HUES6 (cell line): Measurements from ENCODE around the gene USP13.
"Not testable (repeated sequence)": the region's sequence is repeated elsewhere in the genome, so short reads cannot be mapped to it uniquely, and the experiment has no call there.

ENCODE experiments used
- H3K27ac ChIP-seq: 2 replicates; pipeline ENCODE4 v1.7.0; 2013; ENCODE audit warnings: low read depth, mild to moderate bottlenecking, low read length, inconsistent platforms
- H3K27me3 ChIP-seq: 2 replicates; pipeline ENCODE4 v1.6.1; 2013; ENCODE audit warnings: low read length; ENCODE audit not compliant: control insufficient read depth, insufficient read depth
- H3K36me3 ChIP-seq: 2 replicates; pipeline ENCODE4 v1.6.1; 2013; ENCODE audit warnings: low read length; ENCODE audit not compliant: control insufficient read depth, insufficient read depth
- H3K4me1 ChIP-seq: 2 replicates; pipeline ENCODE4 v1.6.1; 2013; ENCODE audit warnings: low read length; ENCODE audit not compliant: control insufficient read depth, insufficient read depth
- H3K4me3 ChIP-seq: 2 replicates; pipeline ENCODE4 v1.5.1; 2013; ENCODE audit warnings: low read depth, low read length
- H3K9ac ChIP-seq: one replicate; pipeline ENCODE4 v1.6.1; 2013; ENCODE audit warnings: mild to moderate bottlenecking, low read length
- H3K9me3 ChIP-seq: 2 replicates; pipeline ENCODE4 v1.6.1; 2013; ENCODE audit warnings: low read depth, low read length; ENCODE audit not compliant: control insufficient read depth, insufficient read depth

The USP13 gene

GRCh38 chr3:179769411-179770247 is 116.8 kb downstream of the USP13 start:
- no peak overlapping the region for H3K4me3 ChIP-seq
- no peak overlapping the region for H3K27ac ChIP-seq
- no peak overlapping the region for H3K9ac ChIP-seq
- peaks cover 17% of the 10 kb centered on the region for H3K4me1 ChIP-seq
- H3K9me3 ChIP-seq, result peaks cover 3% of the 10 kb centered on the region
- H3K36me3 ChIP-seq, result peaks cover 34% of the 10 kb centered on the region
- H3K27me3 ChIP-seq, result no peaks in the 10 kb centered on the region

- Histone ChIP-seq H3K27me3 (no peaks in the 10 kb centered on the region), H3K27ac (no peak overlapping the region), H3K36me3 (peaks cover 24% of the 10 kb centered on the region), H3K9ac (no peak overlapping the region), H3K9me3 (peaks cover 20% of the 10 kb centered on the region), H3K4me1 (peaks cover 17% of the 10 kb centered on the region), H3K4me3 (no peak overlapping the region)
Observed at GRCh38 chr3:179771797-179772196, 119.0 kb downstream of the USP13 start.

DNA sequence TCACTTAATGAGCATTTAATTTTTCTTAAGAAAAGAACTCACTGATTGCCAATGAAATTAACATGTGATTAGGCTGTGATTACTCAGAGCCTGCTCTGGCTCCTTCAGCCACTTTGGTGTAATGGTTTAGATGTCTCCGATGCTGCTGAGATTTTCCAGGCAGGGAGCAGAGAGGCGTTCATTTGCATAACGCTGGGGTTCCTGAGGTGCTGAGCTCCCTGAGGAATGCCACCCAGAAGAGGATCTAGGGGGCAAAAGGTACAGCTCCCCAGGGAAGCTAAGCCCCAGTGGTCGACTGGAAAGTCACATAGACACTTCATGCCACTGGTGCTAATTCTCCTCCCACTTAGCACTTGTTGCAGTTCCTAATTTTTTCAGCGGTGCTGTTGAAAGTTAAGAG is 119.5 kb downstream of the USP13 start:
- Histone ChIP-seq H3K4me1 (peaks cover 17% of the 10 kb centered on the region), H3K9ac (no peak overlapping the region), H3K4me3 (no peak overlapping the region), H3K27me3 (no peaks in the 10 kb centered on the region), H3K36me3 (peaks cover 20% of the 10 kb centered on the region), H3K27ac (no peak overlapping the region), H3K9me3 (peaks cover 20% of the 10 kb centered on the region)

GRCh38 chr3:179775416-179776122 is 122.7 kb downstream of the USP13 start:
- no peak overlapping the region for H3K4me3 ChIP-seq
- H3K9ac ChIP-seq, result no peak overlapping the region
- H3K27ac ChIP-seq, result no peak overlapping the region
- H3K9me3 ChIP-seq, result peaks cover 20% of the 10 kb centered on the region
- H3K36me3 ChIP-seq, result peaks cover 28% of the 10 kb centered on the region
- H3K4me1 ChIP-seq, result peaks cover 17% of the 10 kb centered on the region
- no peaks in the 10 kb centered on the region for H3K27me3 ChIP-seq

GRCh38 chr3:179782841-179783240 is 130.0 kb downstream of the USP13 start:
- H3K9ac ChIP-seq, H3K9me3 ChIP-seq, H3K4me3 ChIP-seq, H3K27me3 ChIP-seq, H3K27ac ChIP-seq, H3K4me1 ChIP-seq: not testable (repeated sequence)
- peaks cover 36% of the 10 kb centered on the region for H3K36me3 ChIP-seq

GRCh38 chr3:179788996-179789395 is 136.2 kb downstream of the USP13 start:
- Histone ChIP-seq H3K36me3 (peaks cover 12% of the 10 kb centered on the region), H3K27ac (no peak overlapping the region), H3K4me3 (no peak overlapping the region), H3K9ac (no peak overlapping the region), H3K4me1 (no peaks in the 10 kb centered on the region), H3K9me3 (no peaks in the 10 kb centered on the region), H3K27me3 (no peaks in the 10 kb centered on the region)

- no peak overlapping the region for H3K27ac ChIP-seq
- no peaks in the 10 kb centered on the region for H3K4me1 ChIP-seq
- H3K9me3 ChIP-seq, result no peaks in the 10 kb centered on the region
- H3K27me3 ChIP-seq, result no peaks in the 10 kb centered on the region
- H3K4me3 ChIP-seq, result no peak overlapping the region
- peaks cover 4% of the 10 kb centered on the region for H3K36me3 ChIP-seq
- H3K9ac ChIP-seq, result no peak overlapping the region
Observed at GRCh38 chr3:179791793-179792192, 139.0 kb downstream of the USP13 start.

DNA sequence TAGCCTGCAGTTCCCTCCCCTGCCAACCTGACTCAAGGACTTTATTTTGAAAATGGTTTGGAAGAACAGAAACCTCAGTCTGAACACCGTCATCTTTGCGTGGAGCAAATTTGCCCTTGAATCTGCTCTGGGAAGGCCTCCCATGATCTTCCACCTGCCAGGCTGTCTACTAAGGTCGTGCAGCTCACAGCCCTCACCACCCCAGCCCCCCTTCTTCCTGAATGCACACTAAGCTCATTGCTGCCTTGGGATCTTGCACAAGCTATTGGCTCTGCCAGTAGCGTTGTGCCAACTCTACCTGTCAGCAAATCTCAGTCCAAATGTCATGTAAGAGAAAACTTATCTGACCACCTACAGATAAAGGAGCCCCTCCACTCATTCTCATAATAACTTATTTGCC is 141.5 kb downstream of the USP13 start:
- Histone ChIP-seq H3K9me3 (no peaks in the 10 kb centered on the region), H3K9ac (no peak overlapping the region), H3K36me3 (peaks cover 4% of the 10 kb centered on the region), H3K4me3 (no peak overlapping the region), H3K4me1 (no peaks in the 10 kb centered on the region), H3K27me3 (no peaks in the 10 kb centered on the region), H3K27ac (no peak overlapping the region)

DNA sequence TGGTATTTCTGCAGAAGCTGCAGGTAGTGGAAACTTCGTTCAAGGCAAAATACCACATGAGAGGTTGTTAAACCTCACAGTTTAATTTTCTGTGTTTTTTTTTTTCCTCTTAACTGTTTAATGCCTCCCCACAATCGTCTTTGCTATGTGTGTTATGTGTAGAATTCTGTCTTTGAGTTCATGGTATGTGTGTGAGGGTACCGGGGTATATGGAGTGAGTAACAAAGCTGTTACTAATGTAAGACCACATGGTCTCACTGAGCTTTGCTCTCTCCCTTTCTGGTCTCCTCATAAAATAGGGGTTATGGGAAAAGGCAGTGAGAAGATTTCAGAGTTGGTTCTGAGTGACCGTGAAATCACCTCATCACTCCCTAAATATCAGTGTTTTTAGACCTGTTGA is 143.6 kb downstream of the USP13 start:
- no peaks in the 10 kb centered on the region for H3K4me1 ChIP-seq
- H3K27me3 ChIP-seq, result no peaks in the 10 kb centered on the region
- H3K4me3 ChIP-seq, result no peak overlapping the region
- H3K36me3 ChIP-seq, result no peaks in the 10 kb centered on the region
- no peak overlapping the region for H3K27ac ChIP-seq
- no peaks in the 10 kb centered on the region for H3K9me3 ChIP-seq
- H3K9ac ChIP-seq, result no peak overlapping the region

GRCh38 chr3:179797192-179797591 is 144.4 kb downstream of the USP13 start:
- Histone ChIP-seq H3K27me3 (no peaks in the 10 kb centered on the region), H3K9me3 (no peaks in the 10 kb centered on the region), H3K9ac (no peak overlapping the region), H3K4me3 (no peak overlapping the region), H3K27ac (no peak overlapping the region), H3K36me3 (no peaks in the 10 kb centered on the region), H3K4me1 (no peaks in the 10 kb centered on the region)

- Histone ChIP-seq H3K27ac (no peak overlapping the region), H3K27me3 (no peaks in the 10 kb centered on the region), H3K9me3 (no peaks in the 10 kb centered on the region), H3K36me3 (no peaks in the 10 kb centered on the region), H3K4me1 (no peaks in the 10 kb centered on the region), H3K4me3 (no peak overlapping the region), H3K9ac (no peak overlapping the region)
Observed at GRCh38 chr3:179801263-179801662, 148.4 kb downstream of the USP13 start.
